Activated T-helper 2 cell treated with anti-CD3 and anti-CD28 coated beads, Interferon-gamma antibody, Interleukin-2, Interleukin-4, amounts not matched to agents 10 μg/mL and 5 μg/mL and 100 μg/mL, durations not matched to agents 14 hours and 24 hours and 36 hours (primary cell): Measurements from ENCODE around the gene SEMA4D. TPM values are rescaled to one million over a fixed set of nuclear protein-coding genes. Genes with fewer than 3 reads are reported as not detected.
A peak's percentile ranks its signal among the peaks of the same experiment; 100 is the strongest.

Source experiments
- DNase-seq: peaks from one replicate; pipeline ENCODE4 v3.0.0; 2021; ENCODE audit warnings: low spot score
- H3K27ac Mint-ChIP-seq: one replicate; pipeline ENCODE4 v1.8.0; 2021; ENCODE audit warnings: mixed read lengths
- H3K27me3 Mint-ChIP-seq: one replicate; pipeline ENCODE4 v1.8.0; 2021; ENCODE audit warnings: low read depth, mixed read lengths
- H3K36me3 Mint-ChIP-seq: one replicate; pipeline ENCODE4 v1.8.0; 2021; ENCODE audit warnings: low read depth, mixed read lengths
- H3K4me1 Mint-ChIP-seq: one replicate; pipeline ENCODE4 v1.8.0; 2021; ENCODE audit warnings: low read depth, mixed read lengths
- H3K4me3 Mint-ChIP-seq: one replicate; pipeline ENCODE4 v1.8.0; 2021; ENCODE audit warnings: low read depth, mild to moderate bottlenecking, moderate library complexity, mixed read lengths
- H3K9me3 Mint-ChIP-seq: one replicate; pipeline ENCODE4 v1.8.0; 2021; ENCODE audit warnings: mixed read lengths
- intact Hi-C: fragments of 100-400 bp; cut with micrococcal nuclease; formaldehyde crosslinking; loops from one replicate; pipeline ENCODE4 v1.15.1; 2023
- total RNA-seq: library from RNA; stranded (reverse); gene quantifications from 2 replicates; pipeline ENCODE4 v1.2.3, GENCODE V29; 2022

The SEMA4D gene
- total RNA-seq, 1 donor from 2014 or later: 317 TPM

GRCh38 chr9:89464300-89464901 is 33.5 kb downstream of the SEMA4D start:
- Mint-ChIP-seq H3K4me3 (peak overlapping the region; percentile 75), H3K27me3 (no peaks in the 10 kb centered on the region), H3K9me3 (no peaks in the 10 kb centered on the region), H3K4me1 (peaks cover 93% of the 10 kb centered on the region), H3K36me3 (peaks cover 85% of the 10 kb centered on the region), H3K27ac (peak overlapping the region; percentile 99)
- no peak for DNase-seq
- intact Hi-C loops: loop anchor here (1.0 to 10.0 kb wide), 4 partner anchors 26 to 280 kb away; no protein-coding TSS in a partner anchor

GRCh38 chr9:89462817-89463683 is 34.9 kb downstream of the SEMA4D start:
- H3K4me3 Mint-ChIP-seq: no peak overlapping the region

GRCh38 chr9:89462199-89462598 is 35.7 kb downstream of the SEMA4D start:
- no peaks in the 10 kb centered on the region for H3K27me3 Mint-ChIP-seq
- DNase-seq: no peak
- peaks cover 79% of the 10 kb centered on the region for H3K36me3 Mint-ChIP-seq
- intact Hi-C loops: loop anchor here (10.0 kb wide), 1 partner anchor 283 kb away; no protein-coding TSS in a partner anchor
- H3K27ac Mint-ChIP-seq: peak overlapping the region; percentile 99
- peaks cover 92% of the 10 kb centered on the region for H3K4me1 Mint-ChIP-seq
- peak overlapping the region; percentile 37 for H3K4me3 Mint-ChIP-seq
- H3K9me3 Mint-ChIP-seq: no peaks in the 10 kb centered on the region

More at GRCh38 chr9:89462817-89463683, 34.9 kb downstream of the SEMA4D start:
- Mint-ChIP-seq H3K4me1 (peaks cover 92% of the 10 kb centered on the region), H3K27me3 (no peaks in the 10 kb centered on the region), H3K9me3 (no peaks in the 10 kb centered on the region), H3K27ac (peak overlapping the region; percentile 99), H3K36me3 (peaks cover 82% of the 10 kb centered on the region)
- DNase-seq: no peak
- intact Hi-C loops: loop anchor here (10.0 kb wide), 1 partner anchor 282 kb away; no protein-coding TSS in a partner anchor

GRCh38 chr9:89461265-89461664 is 36.6 kb downstream of the SEMA4D start:
- intact Hi-C loops: loop anchor here (10.0 kb wide), 1 partner anchor 284 kb away; no protein-coding TSS in a partner anchor

GRCh38 chr9:89460551-89460950 is 37.4 kb downstream of the SEMA4D start:
- intact Hi-C loops: loop anchor here (10.0 kb wide), 1 partner anchor 284 kb away; no protein-coding TSS in a partner anchor
- Mint-ChIP-seq H3K4me1 (peaks cover 91% of the 10 kb centered on the region), H3K9me3 (no peaks in the 10 kb centered on the region), H3K27me3 (no peaks in the 10 kb centered on the region), H3K4me3 (peak overlapping the region; percentile 27), H3K27ac (peak overlapping the region; percentile 91), H3K36me3 (peaks cover 78% of the 10 kb centered on the region)
- DNase-seq: no peak

More at GRCh38 chr9:89461265-89461664, 36.6 kb downstream of the SEMA4D start:
- Mint-ChIP-seq H3K9me3 (no peaks in the 10 kb centered on the region), H3K36me3 (peaks cover 78% of the 10 kb centered on the region), H3K27ac (peak overlapping the region; percentile 91), H3K27me3 (no peaks in the 10 kb centered on the region), H3K4me3 (peak overlapping the region; percentile 40), H3K4me1 (peaks cover 91% of the 10 kb centered on the region)
- DNase-seq: no peak

GRCh38 chr9:89458768-89459496 is 39.0 kb downstream of the SEMA4D start:
- no peak for DNase-seq
- intact Hi-C loops: no loop called here
- H3K27me3 Mint-ChIP-seq: no peaks in the 10 kb centered on the region
- H3K4me1 Mint-ChIP-seq: peaks cover 85% of the 10 kb centered on the region
- peak overlapping the region; percentile 7 for H3K4me3 Mint-ChIP-seq
- H3K9me3 Mint-ChIP-seq: no peaks in the 10 kb centered on the region
- H3K36me3 Mint-ChIP-seq: peaks cover 79% of the 10 kb centered on the region
- H3K27ac Mint-ChIP-seq: peak overlapping the region; percentile 81

- Mint-ChIP-seq H3K4me3 (no peak overlapping the region), H3K36me3 (peaks cover 77% of the 10 kb centered on the region), H3K27me3 (no peaks in the 10 kb centered on the region), H3K9me3 (no peaks in the 10 kb centered on the region), H3K27ac (peak overlapping the region; percentile 81), H3K4me1 (peaks cover 81% of the 10 kb centered on the region)
- no peak for DNase-seq
- intact Hi-C loops: no loop called here
Observed at GRCh38 chr9:89457376-89457855, 40.5 kb downstream of the SEMA4D start.

- H3K27me3 Mint-ChIP-seq: no peaks in the 10 kb centered on the region
- peak; percentile 43 for DNase-seq
- peak overlapping the region; percentile 81 for H3K27ac Mint-ChIP-seq
- H3K9me3 Mint-ChIP-seq: no peaks in the 10 kb centered on the region
- peaks cover 78% of the 10 kb centered on the region for H3K4me1 Mint-ChIP-seq
- H3K36me3 Mint-ChIP-seq: peaks cover 79% of the 10 kb centered on the region
- intact Hi-C loops: no loop called here
- peak overlapping the region; percentile 51 for H3K4me3 Mint-ChIP-seq
Observed at GRCh38 chr9:89455356-89455824, 42.5 kb downstream of the SEMA4D start.

GRCh38 chr9:89454498-89455355 is 43.2 kb downstream of the SEMA4D start:
- intact Hi-C loops: no loop called here
- Mint-ChIP-seq H3K4me1 (peaks cover 78% of the 10 kb centered on the region), H3K27me3 (no peaks in the 10 kb centered on the region), H3K36me3 (peaks cover 79% of the 10 kb centered on the region), H3K9me3 (no peaks in the 10 kb centered on the region), H3K27ac (peak overlapping the region; percentile 81), H3K4me3 (no peak overlapping the region)
- DNase-seq: no peak

GRCh38 chr9:89453452-89453851 is 44.5 kb downstream of the SEMA4D start:
- no peak overlapping the region for H3K4me3 Mint-ChIP-seq
- DNase-seq: no peak
- no peaks in the 10 kb centered on the region for H3K27me3 Mint-ChIP-seq
- peaks cover 78% of the 10 kb centered on the region for H3K4me1 Mint-ChIP-seq
- intact Hi-C loops: no loop called here
- no peak overlapping the region for H3K27ac Mint-ChIP-seq
- H3K36me3 Mint-ChIP-seq: peaks cover 79% of the 10 kb centered on the region
- H3K9me3 Mint-ChIP-seq: no peaks in the 10 kb centered on the region

- Mint-ChIP-seq H3K4me3 (no peak overlapping the region), H3K9me3 (no peaks in the 10 kb centered on the region), H3K4me1 (peaks cover 76% of the 10 kb centered on the region), H3K27me3 (no peaks in the 10 kb centered on the region), H3K27ac (peak overlapping the region; percentile 73), H3K36me3 (peaks cover 80% of the 10 kb centered on the region)
- no peak for DNase-seq
- intact Hi-C loops: no loop called here
Observed at GRCh38 chr9:89452561-89452960, 45.4 kb downstream of the SEMA4D start.
